Mucosa of gallbladder (tissue), 1 donor: ENCODE data around the gene ABLIM1. TPM values are rescaled to one million over a fixed set of nuclear protein-coding genes. Genes with fewer than 3 reads are reported as not detected.

ENCODE experiments used
- DNase-seq: peaks from one replicate; pipeline ENCODE4 v3.0.0-alpha.2; 2020; ENCODE audit warnings: low spot score
- total RNA-seq: library from RNA; stranded (reverse); gene quantifications from one replicate; pipeline ENCODE4 v1.2.1, GENCODE V29; 2021
- donor health status: DM: no; HTN: no; CAD: no.

The ABLIM1 gene
- total RNA-seq, 1 donor from 2014 or later = 103 TPM

GRCh38 chr10:114680543-114681117, 22.6 kb upstream of the ABLIM1 start:
- DNase-seq = no peak

- DNase-seq = no peak
Observed at GRCh38 chr10:114679552-114679951, 21.5 kb upstream of the ABLIM1 start.

- no peak for DNase-seq
Observed at GRCh38 chr10:114678820-114679219, 20.7 kb upstream of the ABLIM1 start.

GRCh38 chr10:114678336-114678735, 20.3 kb upstream of the ABLIM1 start:
- DNase-seq = no peak

GRCh38 chr10:114674346-114674745, 16.3 kb upstream of the ABLIM1 start:
- no peak for DNase-seq

- no peak for DNase-seq
Observed at GRCh38 chr10:114669648-114670047, 11.6 kb upstream of the ABLIM1 start.

- DNase-seq = no peak
Observed at GRCh38 chr10:114668375-114669080, 10.5 kb upstream of the ABLIM1 start.

GRCh38 chr10:114665873-114666272, 7.8 kb upstream of the ABLIM1 start:
- DNase-seq = no peak

GRCh38 chr10:114665406-114665805, 7.3 kb upstream of the ABLIM1 start:
- DNase-seq = no peak

- no peak for DNase-seq
Observed at GRCh38 chr10:114664127-114664526, 6.1 kb upstream of the ABLIM1 start.

GRCh38 chr10:114663626-114664025, 5.6 kb upstream of the ABLIM1 start:
- no peak for DNase-seq

GRCh38 chr10:114662646-114663217, 4.7 kb upstream of the ABLIM1 start:
- DNase-seq = no peak

GRCh38 chr10:114661212-114661880, 3.3 kb upstream of the ABLIM1 start:
- no peak for DNase-seq

- DNase-seq = no peak
Observed at GRCh38 chr10:114655671-114656070, 2.4 kb downstream of the ABLIM1 start.

GRCh38 chr10:114654822-114655575, 3.1 kb downstream of the ABLIM1 start:
- DNase-seq = no peak

GRCh38 chr10:114653926-114654325, 4.1 kb downstream of the ABLIM1 start:
- no peak for DNase-seq

- no peak for DNase-seq
Observed at GRCh38 chr10:114652402-114653368, 5.4 kb downstream of the ABLIM1 start.

GRCh38 chr10:114650831-114651230, 7.2 kb downstream of the ABLIM1 start:
- peak; percentile 55 for DNase-seq

GRCh38 chr10:114650266-114650665, 7.8 kb downstream of the ABLIM1 start:
- no peak for DNase-seq

GRCh38 chr10:114649217-114649903, 8.7 kb downstream of the ABLIM1 start:
- DNase-seq = peak; percentile 47
